ENCODE results near the gene CD63.
A peak's percentile ranks its signal among the peaks of the same experiment; 100 is the strongest.

CD63 gene

DNA sequence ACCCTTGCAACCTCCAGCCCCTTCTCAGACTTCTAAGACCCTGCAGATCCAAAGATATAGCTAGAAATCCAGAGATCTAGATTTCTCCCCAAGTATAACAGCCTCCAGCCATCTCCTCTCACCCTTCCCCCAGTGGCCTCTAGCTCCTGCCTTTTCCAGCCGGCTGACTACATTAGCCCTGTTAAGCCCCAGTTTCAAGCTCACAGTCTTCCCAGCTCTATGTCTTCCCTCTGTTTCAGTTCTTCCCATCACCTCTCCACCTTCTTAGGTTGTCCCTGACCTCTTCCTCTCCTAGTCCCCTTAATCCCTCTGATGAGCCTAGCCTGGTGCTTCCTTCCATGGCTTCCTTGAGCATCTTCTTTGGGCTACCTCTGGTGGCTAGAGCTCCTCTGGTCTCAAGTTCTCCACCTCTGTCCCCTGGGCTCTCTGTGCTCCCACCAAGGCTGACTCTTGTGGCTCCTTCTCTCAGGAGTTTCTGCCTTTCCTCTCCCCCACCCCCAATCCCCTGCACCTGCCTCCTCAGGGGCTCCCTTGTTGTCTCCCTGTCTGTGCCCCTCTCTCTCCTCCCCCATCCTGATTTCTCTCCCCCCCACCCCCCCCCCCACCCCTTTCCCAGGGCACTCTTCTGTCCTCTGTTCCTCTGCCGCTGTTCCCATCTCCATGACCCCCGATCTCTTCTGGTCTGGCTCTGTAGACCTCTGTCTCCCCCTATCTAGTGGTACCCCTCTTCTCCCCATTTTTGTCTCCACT is 13.3 kb upstream of the CD63 start:
- DNase-seq (ENCODE audit: insufficient read length, low spot score) (no peak), FAIRE-seq (no peak)

- DNase-seq (ENCODE audit: insufficient read length, low spot score) (no peak), FAIRE-seq (no peak)
These were observed 10.2 kb upstream of the CD63 start for GRCh38 chr12:55739025-55739378.

GRCh38 chr12:55738123-55739024 is 9.6 kb upstream of the CD63 start:
- FAIRE-seq (peak; percentile 99), DNase-seq (ENCODE audit: insufficient read length, low spot score) (peak; percentile 76)

DNA sequence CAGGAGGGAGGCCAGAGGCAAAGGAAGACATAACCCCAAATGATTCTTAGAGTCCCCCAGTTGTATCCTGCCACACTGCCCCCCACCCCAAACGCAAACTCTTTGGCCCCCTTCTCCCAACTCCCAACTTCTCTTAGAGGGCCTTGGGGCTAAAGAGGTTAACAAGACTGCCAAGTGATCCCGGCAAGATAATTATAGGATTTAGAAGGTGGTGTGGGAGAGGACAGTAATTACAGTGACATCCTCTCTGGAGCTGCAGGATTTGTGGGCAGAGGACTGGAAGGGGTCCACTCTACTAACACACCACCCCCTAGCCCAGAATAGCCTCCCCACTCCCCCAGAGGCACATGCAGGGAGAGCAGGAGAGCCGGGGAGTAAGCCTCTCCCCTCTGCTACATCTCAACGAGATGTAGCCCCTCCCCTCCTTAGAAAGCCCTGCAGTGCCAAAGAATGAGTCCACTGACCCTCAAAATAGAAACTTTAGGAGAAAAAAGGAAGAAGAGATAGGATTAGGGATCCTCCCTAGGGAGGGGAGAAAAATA is 8.8 kb upstream of the CD63 start:
- DNase-seq (ENCODE audit: insufficient read length, low spot score) = no peak
- FAIRE-seq = no peak

DNA sequence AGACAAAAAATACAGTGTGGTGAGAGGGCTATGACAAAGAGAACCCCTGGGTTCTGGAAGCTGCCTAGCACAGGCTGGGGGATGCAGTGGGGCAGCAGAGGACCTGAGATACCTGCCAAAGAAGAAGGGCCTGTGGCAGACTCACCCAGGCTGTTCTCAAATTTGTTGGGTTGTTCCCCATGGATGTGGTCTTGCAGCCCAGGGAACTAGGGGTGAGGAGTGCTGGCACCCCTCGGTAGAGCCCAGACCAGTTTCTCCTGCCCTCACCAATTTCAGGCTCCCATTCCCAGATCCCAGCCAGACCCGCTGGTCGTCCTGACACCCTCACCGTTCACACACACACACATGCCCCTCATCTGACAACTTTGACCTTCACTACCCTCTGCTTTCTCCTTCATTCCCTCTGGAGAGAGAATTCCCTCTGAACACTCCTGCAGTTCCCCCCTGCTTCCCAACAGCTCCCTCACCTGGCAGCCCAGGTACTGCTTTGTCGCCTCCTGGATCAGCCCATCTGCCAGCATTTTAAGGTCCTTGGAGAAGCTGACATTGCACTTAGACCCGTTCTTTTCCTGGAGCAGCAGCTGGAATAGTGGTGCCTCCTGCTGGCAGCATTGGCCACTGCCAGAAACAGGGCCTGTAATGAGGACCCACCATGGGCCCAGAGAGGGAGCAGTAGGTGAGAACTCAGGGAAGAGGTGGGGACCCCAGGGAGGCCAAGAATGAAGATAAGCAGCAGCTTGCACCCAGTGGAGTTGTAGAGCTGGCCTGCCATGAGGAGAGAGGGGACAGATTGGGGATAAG is 8.2 kb upstream of the CD63 start:
- FAIRE-seq (peak; percentile 31), DNase-seq (ENCODE audit: insufficient read length, low spot score) (no peak)

- FAIRE-seq = no peak
- no peak for DNase-seq (ENCODE audit: insufficient read length, low spot score)
These were observed 7.3 kb upstream of the CD63 start for GRCh38 chr12:55736076-55736475.

GRCh38 chr12:55734595-55734994 is 5.8 kb upstream of the CD63 start:
- no peak for DNase-seq (ENCODE audit: insufficient read length, low spot score)
- no peak for FAIRE-seq

GRCh38 chr12:55733858-55734257 is 5.0 kb upstream of the CD63 start:
- DNase-seq (ENCODE audit: insufficient read length, low spot score) = no peak
- no peak for FAIRE-seq

DNA sequence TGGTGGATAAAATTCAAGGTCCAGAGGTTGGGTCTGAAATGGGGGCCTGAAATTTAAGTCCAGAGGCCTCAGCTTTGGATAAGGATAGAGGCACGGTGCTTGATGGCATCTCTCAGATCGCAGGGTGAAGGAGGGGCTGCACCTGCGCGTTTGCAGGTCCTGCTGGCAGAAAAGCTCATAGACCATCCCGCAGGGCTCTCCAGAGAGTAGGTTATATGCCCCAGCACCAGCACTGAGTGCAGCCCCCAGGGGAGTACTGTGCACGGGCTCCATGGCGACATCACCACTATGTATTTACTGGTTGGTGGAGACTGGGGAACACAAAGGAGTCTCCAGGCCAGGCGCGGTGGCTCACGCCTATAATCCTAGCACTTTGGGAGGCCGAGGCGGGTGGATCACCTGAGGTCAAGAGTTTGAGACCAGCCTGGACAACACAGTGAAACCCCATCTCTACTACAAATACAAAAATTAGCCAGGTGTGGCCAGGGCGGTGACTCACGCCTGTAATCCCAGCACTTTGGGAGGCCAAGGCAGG is 4.3 kb upstream of the CD63 start:
- no peak for FAIRE-seq
- DNase-seq (ENCODE audit: insufficient read length, low spot score) = no peak

DNA sequence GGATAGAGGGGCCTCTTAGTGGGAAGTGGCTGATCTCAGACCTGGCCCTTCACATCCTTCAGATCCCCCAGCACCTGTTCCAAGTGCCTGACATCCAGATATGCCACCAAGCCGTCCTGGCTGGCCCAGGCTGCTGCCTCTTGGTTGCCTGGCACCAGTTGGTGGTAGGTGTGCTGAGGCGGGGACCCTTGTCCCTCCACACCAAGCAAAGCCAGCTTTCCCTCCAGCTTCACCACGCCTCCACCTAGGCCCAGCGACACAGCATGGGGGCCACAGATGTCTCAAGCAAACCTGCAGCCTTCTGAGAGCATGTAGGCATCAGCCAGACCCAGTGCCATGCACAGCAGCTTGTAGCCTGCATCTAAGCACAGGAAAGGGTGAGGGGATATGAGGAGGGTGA is 3.5 kb upstream of the CD63 start:
- FAIRE-seq (no peak), DNase-seq (ENCODE audit: insufficient read length, low spot score) (no peak)

DNA sequence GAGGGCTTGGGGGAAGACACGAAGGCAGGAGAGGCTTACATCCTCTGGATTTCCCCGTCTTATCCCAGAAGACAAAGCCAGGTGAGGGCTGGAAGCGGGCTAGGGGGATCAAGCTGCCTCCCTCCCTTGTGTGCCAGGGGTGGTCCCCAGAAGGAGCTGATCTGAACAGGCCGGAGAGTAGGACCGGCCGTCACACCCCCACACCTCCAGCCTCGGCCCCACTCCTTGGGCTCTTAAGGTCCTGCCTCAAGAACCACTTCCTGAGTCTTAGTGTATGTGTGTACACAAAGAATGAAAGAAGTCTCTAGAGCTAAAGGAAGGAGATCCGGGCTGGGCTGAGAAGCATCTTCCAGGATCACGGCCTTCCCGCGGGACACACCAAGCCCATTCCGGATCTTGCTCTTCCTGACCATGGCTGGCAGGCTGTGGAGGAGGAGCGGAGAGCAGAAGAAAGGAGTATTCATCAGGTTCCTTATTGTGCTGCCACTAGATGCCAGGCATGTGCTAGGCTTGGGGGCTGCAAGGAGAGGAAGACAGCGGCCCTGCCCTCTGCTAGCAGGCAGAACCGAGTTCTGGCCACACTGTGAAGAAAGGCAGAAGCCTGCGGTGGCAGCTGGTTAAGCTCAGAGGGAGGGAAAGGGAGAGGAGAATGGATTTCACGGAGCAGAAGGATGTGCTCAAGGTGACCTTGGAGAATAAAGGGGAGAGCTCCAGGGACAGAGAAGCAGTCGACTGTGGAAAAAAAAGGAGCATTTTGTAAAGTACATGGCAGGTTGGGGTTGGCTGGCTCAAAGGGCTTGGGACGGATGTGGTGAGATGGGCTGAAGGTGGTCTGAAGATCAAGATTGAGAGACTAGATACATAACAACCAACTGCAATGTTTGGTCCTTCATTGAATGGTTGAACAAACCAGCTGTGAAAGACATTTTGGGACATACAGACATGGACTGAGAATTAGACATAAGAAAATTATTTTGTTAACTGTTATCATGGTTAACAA is 1.3 kb upstream of the CD63 start:
- FAIRE-seq (no peak), DNase-seq (ENCODE audit: insufficient read length, low spot score) (peak; percentile 47)

DNA sequence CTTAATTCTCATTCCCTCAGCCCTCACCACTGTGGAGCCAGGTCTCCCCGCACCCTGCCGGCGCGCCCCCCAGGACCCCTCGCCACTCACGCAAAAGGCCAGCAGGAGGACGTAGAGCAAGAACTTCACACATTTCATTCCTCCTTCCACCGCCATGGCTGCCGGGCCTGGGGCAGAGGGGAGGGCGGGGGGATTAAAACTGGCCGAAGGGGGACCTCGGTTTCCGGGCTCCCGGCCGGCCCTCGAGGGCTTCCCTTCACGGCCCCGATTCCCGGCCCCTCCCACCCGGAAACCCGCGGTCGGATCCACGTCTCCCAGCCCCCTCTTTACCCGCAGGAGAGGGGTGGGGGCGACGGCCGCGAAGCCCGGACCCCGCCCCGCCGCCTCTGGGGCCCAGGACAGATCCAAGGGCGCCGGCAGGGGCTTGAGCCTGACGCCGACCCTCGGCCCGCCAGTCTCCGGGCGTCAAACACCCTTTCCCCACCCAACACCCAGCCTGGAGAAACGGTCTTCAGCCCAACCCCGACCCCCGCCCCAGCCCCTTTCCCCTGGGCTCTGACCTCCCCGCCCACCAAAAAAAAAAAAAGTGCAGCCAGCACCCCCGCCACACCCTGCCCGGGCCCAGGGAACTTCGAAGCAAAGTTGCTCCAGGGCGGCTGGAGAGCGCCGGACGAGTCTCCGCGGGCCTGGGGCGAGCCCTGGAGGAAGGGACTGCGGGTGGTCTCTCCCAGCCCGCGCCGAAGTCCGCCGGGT is 447 bp downstream of the CD63 start:
- FAIRE-seq = no peak
- DNase-seq (ENCODE audit: insufficient read length, low spot score) = no peak

DNA sequence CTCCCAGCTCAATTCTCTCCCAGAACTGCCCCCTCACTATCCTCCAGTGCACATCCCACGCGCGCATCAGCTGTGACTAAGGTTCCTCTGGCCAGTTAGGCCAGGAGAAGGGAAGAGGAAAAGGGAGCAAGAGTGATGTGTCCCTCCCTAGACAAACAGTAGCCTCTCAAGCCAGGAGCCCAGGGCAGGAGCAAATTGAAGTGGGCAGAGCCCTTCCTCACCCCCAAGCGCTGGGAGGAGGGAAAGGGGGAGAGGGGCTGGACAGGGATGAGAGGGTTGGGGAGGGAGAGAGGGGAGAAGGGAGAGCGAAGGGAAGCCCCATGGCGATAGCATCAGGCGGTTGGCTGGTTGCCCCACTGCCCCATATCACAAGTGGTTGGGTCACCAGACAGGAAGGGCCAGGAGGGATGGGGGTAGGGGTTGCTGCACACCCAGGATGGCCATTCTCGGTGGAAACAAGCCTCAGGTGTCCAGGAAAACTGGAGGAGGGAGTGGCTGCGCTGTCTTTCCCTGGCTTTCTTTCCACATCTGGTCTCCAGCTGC is 1.1 kb downstream of the CD63 start:
- no peak for FAIRE-seq
- no peak for DNase-seq (ENCODE audit: insufficient read length, low spot score)

- FAIRE-seq = no peak
- no peak for DNase-seq (ENCODE audit: insufficient read length, low spot score)
These were observed 1.8 kb downstream of the CD63 start for GRCh38 chr12:55726971-55727370.

DNA sequence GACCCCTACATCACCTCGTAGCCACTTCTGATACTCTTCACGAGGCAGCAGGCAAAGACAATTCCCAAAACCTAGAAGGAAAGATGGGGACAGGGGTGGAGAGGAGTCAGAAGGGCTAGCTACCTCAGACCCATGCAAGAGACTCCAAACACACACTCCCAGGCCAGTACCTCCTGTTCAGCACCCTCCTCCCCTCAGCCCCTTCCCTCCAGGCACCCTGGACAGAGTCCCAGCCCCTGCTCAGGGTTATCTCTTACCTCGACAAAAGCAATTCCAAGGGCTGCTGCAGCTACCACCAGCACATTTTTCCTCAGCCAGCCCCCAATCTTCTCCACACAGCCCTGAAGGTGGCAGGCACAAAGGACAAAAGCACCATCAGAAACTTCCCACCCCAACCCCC is 3.3 kb downstream of the CD63 start:
- FAIRE-seq = no peak
- DNase-seq (ENCODE audit: insufficient read length, low spot score) = no peak

GRCh38 chr12:55724940-55725309 is 3.9 kb downstream of the CD63 start:
- FAIRE-seq (no peak), DNase-seq (ENCODE audit: insufficient read length, low spot score) (no peak)

- FAIRE-seq (peak; percentile 35), DNase-seq (ENCODE audit: insufficient read length, low spot score) (no peak)
These were observed 4.4 kb downstream of the CD63 start for GRCh38 chr12:55724226-55724939.

Measured in GM19239 (cell line).